HepG2 (cell line): ENCODE data around the gene ATP8A2. TPM values are rescaled to one million over a fixed set of nuclear protein-coding genes. Genes with fewer than 3 reads are reported as not detected.

Experiments
- ATAC-seq: fragments of 200-7000 bp; cut with Tn5 transposase; 3 replicates; pipeline ENCODE4 v1.9.1; 2020; ENCODE audit warnings: mild to moderate bottlenecking, moderate library complexity
- BruUV-seq: library from RNA; stranded (reverse); fragments of 400-500 nt; replicated peaks from 2 replicates; lab custom pipeline; 2021; lab: Mats Ljungman, UMichigan
- CTCF ChIA-PET: fragments of 300-600 bp; formaldehyde crosslinking; extraction: SDS; loops from one replicate; lab custom pipeline; 2021; ENCODE audit warnings: low total read pairs, inconsistent platforms, low intra/inter-chr PET ratio; lab: Yijun Ruan, JAX
- POLR2A ChIA-PET: fragments of 350-600 bp; sonication (Branson Sonifier 250); formaldehyde crosslinking; loops from one replicate; lab custom pipeline; 2020; ENCODE audit warnings: antibody characterized with exemption, inconsistent platforms; lab: Yijun Ruan, JAX
- DNase-seq: peaks from one replicate; pipeline ENCODE4 v3.0.0-alpha.2; 2015; ENCODE audit warnings: low spot score
- FAIRE-seq: peaks from 3 replicates; lab custom pipeline; 2011; peaks lifted over from hg19 to GRCh38; lab: Jason Lieb, UNC
- H2AFZ ChIP-seq: one replicate; pipeline ENCODE4 v1.6.1; 2011; ENCODE audit warnings: low read length, inconsistent platforms
- H3K27ac ChIP-seq: fragments of 300-600 bp; 3 replicates; pipeline ENCODE4 v1.8.0; 2011; ENCODE audit warnings: mixed run types, mild to moderate bottlenecking, mixed read lengths, low read length, inconsistent platforms; ENCODE audit not compliant: insufficient read depth; ENCODE audit errors: extremely low read length
- H3K27me3 ChIP-seq, 2 experiments: fragments of 200-600 bp in 1 of 2; 2 replicates in 1 of 2; 3 replicates in 1 of 2; pipeline versions ENCODE4 v1.6.0 to v1.8.0; 2011; ENCODE audit warnings: low read length in 2 of 2, mild to moderate bottlenecking in 2 of 2, moderate library complexity in 2 of 2, inconsistent platforms in 1 of 2; ENCODE audit not compliant: insufficient read depth in 2 of 2, control insufficient read depth in 1 of 2
- H3K36me3 ChIP-seq, 2 experiments: fragments of 200-600 bp in 1 of 2; replicated peaks in 1 of 2; 2 replicates in 1 of 2; 3 replicates in 1 of 2; pipeline versions ENCODE4 v1.5.1 to v1.8.0; 2011; ENCODE audit warnings: low read length in 2 of 2, inconsistent platforms in 1 of 2; ENCODE audit not compliant: insufficient read depth in 2 of 2, control insufficient read depth in 1 of 2
- H3K4me1 ChIP-seq: 2 replicates; pipeline ENCODE4 v1.5.1; 2012; ENCODE audit warnings: low read length, inconsistent platforms; ENCODE audit not compliant: insufficient read depth
- H3K4me2 ChIP-seq: 2 replicates; pipeline ENCODE4 v1.6.0; 2011; ENCODE audit warnings: low read depth, low read length, inconsistent platforms
- H3K4me3 ChIP-seq, 3 experiments: fragments of 200-600 bp in 1 of 3; sonication (generic), shearing (Covaris generic) in 1 of 3; replicated peaks in 1 of 3; 2 replicates each; pipeline ENCODE4 v1.5.1; 2011 to 2016; ENCODE audit warnings: low read length in 3 of 3, inconsistent platforms in 2 of 3, low read depth in 2 of 3, mild to moderate bottlenecking in 2 of 3, control low read depth in 1 of 3, mixed read lengths in 1 of 3; ENCODE audit not compliant: insufficient read depth in 1 of 3
- H3K79me2 ChIP-seq: one replicate; pipeline ENCODE4 v1.6.1; 2011; ENCODE audit warnings: low read length, inconsistent platforms; ENCODE audit not compliant: insufficient read depth
- H3K9ac ChIP-seq: 2 replicates; pipeline ENCODE4 v1.6.0; 2011; ENCODE audit warnings: mild to moderate bottlenecking, low read depth, low read length, inconsistent platforms; ENCODE audit not compliant: insufficient read depth
- H3K9me3 ChIP-seq: 2 replicates; pipeline ENCODE4 v1.5.1; 2012; ENCODE audit warnings: mild to moderate bottlenecking, low read length
- H4K20me1 ChIP-seq: 2 replicates; pipeline ENCODE4 v1.6.0; 2011; ENCODE audit warnings: inconsistent platforms, mild to moderate bottlenecking, low read length, moderate library complexity; ENCODE audit not compliant: insufficient read depth
- DNMT3B ChIP-seq: conservative IDR thresholded peaks from 2 replicates; pipeline ENCODE4 v1.6.1; 2016; ENCODE audit warnings: missing biosample characterization, control low read depth
- FOXA1 ChIP-seq, 2 experiments: fragments of 450-650 bp in 1 of 2; sonication (generic) in 1 of 2; formaldehyde crosslinking in 1 of 2; IDR thresholded peaks; 2 replicates each; pipeline versions ENCODE4 v1.4.0 to v1.6.1; 2016 to 2020; ENCODE audit warnings: missing genetic modification reagents in 1 of 2
- FOXC1 ChIP-seq: sonication (generic); formaldehyde crosslinking; IDR thresholded peaks from 2 replicates; pipeline ENCODE4 v1.8.0; 2022; ENCODE audit warnings: mild to moderate bottlenecking, missing genetic modification reagents, borderline replicate concordance
- HINFP ChIP-seq: sonication (generic); formaldehyde crosslinking; IDR thresholded peaks from 2 replicates; pipeline ENCODE4 v1.4.0; 2020; ENCODE audit warnings: low read depth, mild to moderate bottlenecking, missing genetic modification reagents
- ISX ChIP-seq: sonication (generic); formaldehyde crosslinking; conservative IDR thresholded peaks from 2 replicates; pipeline ENCODE4 v1.5.0; 2020; ENCODE audit warnings: missing genetic modification reagents
- SNAI1 ChIP-seq: sonication (generic); formaldehyde crosslinking; IDR thresholded peaks from 2 replicates; pipeline ENCODE4 v1.5.0; 2020; ENCODE audit warnings: mild to moderate bottlenecking, missing genetic modification reagents, borderline replicate concordance
- TAF15 ChIP-seq: fragments of 200-400 bp; formaldehyde crosslinking; IDR thresholded peaks from one replicate; pipeline ENCODE4 v1.6.1; 2018; ENCODE audit warnings: mild to moderate bottlenecking, low read depth, low read length; ENCODE audit not compliant: poor library complexity, severe bottlenecking
- TOPORS ChIP-seq: sonication (generic); formaldehyde crosslinking; IDR thresholded peaks from 2 replicates; pipeline ENCODE4 v1.8.0; 2023; ENCODE audit warnings: mild to moderate bottlenecking, missing genetic modification reagents
- ZKSCAN1 ChIP-seq: fragments of 150-350 bp; IDR thresholded peaks from 2 replicates; pipeline ENCODE4 v1.6.1; 2014; ENCODE audit warnings: low read length
- ZNF260 ChIP-seq: sonication (generic); formaldehyde crosslinking; IDR thresholded peaks from 2 replicates; pipeline ENCODE4 v1.4.0; 2020; ENCODE audit warnings: missing genetic modification reagents, low read depth, mild to moderate bottlenecking, borderline replicate concordance
- ZNF577 ChIP-seq: sonication (generic); formaldehyde crosslinking; IDR thresholded peaks from 2 replicates; pipeline ENCODE4 v1.4.0; 2020; ENCODE audit warnings: mild to moderate bottlenecking, low read depth, missing genetic modification reagents, borderline replicate concordance
- whole genome bisulfite sequencing: methylation state at CpG from one replicate; pipeline ENCODE4 v1.1.6; 2017; ENCODE audit warnings: low lambda C conversion rate; 5-methylcytosine and 5-hydroxymethylcytosine counted together
- in situ Hi-C: cut with HindIII; loops from 2 replicates; pipeline ENCODE4 v1.10.0; 2017; ENCODE audit warnings: low pct_unique_long_range_greater_than_20kb; ENCODE audit not compliant: extremely low pct_ligation_motif_present
- intact Hi-C: fragments of 100-400 bp; cut with micrococcal nuclease; formaldehyde crosslinking; loops from one replicate; pipeline ENCODE4 v1.10.0; 2022; ENCODE audit not compliant: unreplicated experiment
- polyA plus RNA-seq, 8 experiments: library from polyadenylated mRNA; depleted of rRNA in 3 of 8; stranded (reverse) in 7 of 8; unstranded in 1 of 8; fragments of >200 nt; fragmentation: Illumina TruSeq in 4 of 8; extraction: Trizol in 4 of 8; gene quantifications; 2 replicates each; pipeline versions ENCODE4 v1.2.1 to v1.2.3, GENCODE V29; 2011 to 2016; ENCODE audit warnings: low read depth in 4 of 8, missing spikeins in 1 of 8, mixed read lengths in 1 of 8; ENCODE audit not compliant: insufficient read depth in 1 of 8
- total RNA-seq, 5 experiments: library from RNA; depleted of rRNA; stranded (reverse); fragments of >200 nt; fragmentation: Illumina TruSeq; extraction: Trizol; gene quantifications; 2 replicates each; pipeline ENCODE4 v1.2.3, GENCODE V29; 2016; ENCODE audit warnings: low read depth in 1 of 5
- TF ChIP-seq, protein P1 (sequence below): IDR thresholded peaks from 2 replicates; pipeline ENCODE4 v1.6.1; 2012; ENCODE audit warnings: low read depth, low read length, improper control_type of control experiment

The ATP8A2 gene
- total and polyA plus RNA-seq, 2 of the 13 experiments (the other 11 are each of a cell fraction or from before 2014, with no cell fraction given) = 0.09 TPM; not detected in 1

GRCh38 chr13:25645681-25646080 lies 273.9 kb downstream of the ATP8A2 start:
- ATAC-seq = no peak
- in situ Hi-C loops (no loop called here), intact Hi-C loops (no loop called here)
- Histone ChIP-seq H3K4me2 (no peak overlapping the region), H3K27ac (no peak overlapping the region), H3K4me1 (no peaks in the 10 kb centered on the region), H2AFZ (no peak overlapping the region), H3K27me3 (no peaks in the 10 kb centered on the region; a peak in 1 of 5 replicates), H3K9me3 (peaks cover 31% of the 10 kb centered on the region), H3K4me3 (no peak overlapping the region), H4K20me1 (no peaks in the 10 kb centered on the region), H3K9ac (no peak overlapping the region), H3K79me2 (no peaks in the 10 kb centered on the region), H3K36me3 (no peaks in the 10 kb centered on the region)
- 3% methylated on average over 1 of the region's 1 CpG for WGBS
- TF ChIP-seq HINFP (CRISPR knock-in tag) (no peak), ZKSCAN1 (no peak), ZNF260 (CRISPR knock-in tag) (no peak), FOXA1 (IDR thresholded peaks at IDR 0.05) (no peak), FOXA1 (CRISPR knock-in tag; IDR thresholded peaks at IDR 0.05) (no peak), DNMT3B (CRISPR knock-in tag) (no peak), ISX (no peak), FOXC1 (CRISPR knock-in tag) (no peak), TAF15 (no peak), ZNF577 (no peak), SNAI1 (CRISPR knock-in tag) (no peak), TOPORS (CRISPR knock-in tag) (no peak)
- TF ChIP-seq, protein P1, sequence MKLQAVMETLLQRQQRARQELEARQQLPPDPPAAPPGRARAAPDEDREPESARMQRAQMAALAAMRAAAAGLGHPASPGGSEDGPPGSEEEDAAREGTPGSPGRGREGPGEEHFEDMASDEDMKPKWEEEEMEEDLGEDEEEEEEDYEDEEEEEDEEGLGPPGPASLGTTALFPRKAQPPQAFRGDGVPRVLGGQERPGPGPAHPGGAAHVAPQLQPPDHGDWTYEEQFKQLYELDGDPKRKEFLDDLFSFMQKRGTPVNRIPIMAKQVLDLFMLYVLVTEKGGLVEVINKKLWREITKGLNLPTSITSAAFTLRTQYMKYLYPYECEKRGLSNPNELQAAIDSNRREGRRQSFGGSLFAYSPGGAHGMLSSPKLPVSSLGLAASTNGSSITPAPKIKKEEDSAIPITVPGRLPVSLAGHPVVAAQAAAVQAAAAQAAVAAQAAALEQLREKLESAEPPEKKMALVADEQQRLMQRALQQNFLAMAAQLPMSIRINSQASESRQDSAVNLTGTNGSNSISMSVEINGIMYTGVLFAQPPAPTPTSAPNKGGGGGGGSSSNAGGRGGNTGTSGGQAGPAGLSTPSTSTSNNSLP = no peak
- no peak for DNase-seq
- no TSS peak for BruUV-seq
- CTCF ChIA-PET = no interaction called here
- no peak for FAIRE-seq
- POLR2A ChIA-PET = no interaction called here
